ENCODE results near the gene TESPA1. TPM values are rescaled to one million over a fixed set of nuclear protein-coding genes. Genes with fewer than 3 reads are reported as not detected.

Gene TESPA1
- total and polyA plus RNA-seq, 2 experiments from 2014 or later, result not detected

DNA sequence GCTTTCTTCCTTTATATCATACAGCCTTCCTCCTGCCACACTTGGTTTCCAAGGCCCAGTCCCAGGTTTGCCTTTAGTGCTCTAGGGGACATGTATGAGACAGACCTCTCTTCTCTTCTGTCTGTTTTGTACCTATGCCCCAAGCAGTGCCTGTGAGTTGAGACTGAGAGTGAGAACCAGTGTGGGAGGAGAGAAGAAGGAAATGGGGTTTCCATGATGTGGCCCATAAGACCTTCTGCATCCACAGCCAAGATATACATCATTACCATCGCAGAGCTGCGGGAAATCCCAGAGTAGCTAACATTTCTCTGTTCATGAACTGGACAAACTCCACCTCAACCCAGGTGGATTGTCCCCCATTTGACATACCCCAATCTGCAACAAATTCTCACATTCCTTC lies 2.8 kb downstream of the TESPA1 start:
- DNase-seq (ENCODE audit: low spot score), result no peak
- Histone ChIP-seq H3K27me3 (no peaks in the 10 kb centered on the region), H3K4me3 (no peak overlapping the region), H4K20me1 (ENCODE audit: insufficient read depth, poor library complexity, severe bottlenecking) (no peaks in the 10 kb centered on the region), H3K79me2 (no peaks in the 10 kb centered on the region), H3K4me2 (no peak overlapping the region), H3K36me3 (replicated peaks; ENCODE audit: insufficient read depth, low read depth) (no peaks in the 10 kb centered on the region), H3K27ac (no peak overlapping the region), H3K4me1 (ENCODE audit: insufficient read depth) (no peaks in the 10 kb centered on the region), H3K9me2 (replicated peaks; ENCODE audit: insufficient read depth) (no peaks in the 10 kb centered on the region), H2AFZ (no peak overlapping the region), H3K9me3 (ENCODE audit: low read depth) (no peaks in the 10 kb centered on the region)
- TF ChIP-seq EZH2 (IDR thresholded peaks at IDR 0.05; ENCODE audit: borderline replicate concordance), result no peak
- TF ChIP-seq, protein P1, sequence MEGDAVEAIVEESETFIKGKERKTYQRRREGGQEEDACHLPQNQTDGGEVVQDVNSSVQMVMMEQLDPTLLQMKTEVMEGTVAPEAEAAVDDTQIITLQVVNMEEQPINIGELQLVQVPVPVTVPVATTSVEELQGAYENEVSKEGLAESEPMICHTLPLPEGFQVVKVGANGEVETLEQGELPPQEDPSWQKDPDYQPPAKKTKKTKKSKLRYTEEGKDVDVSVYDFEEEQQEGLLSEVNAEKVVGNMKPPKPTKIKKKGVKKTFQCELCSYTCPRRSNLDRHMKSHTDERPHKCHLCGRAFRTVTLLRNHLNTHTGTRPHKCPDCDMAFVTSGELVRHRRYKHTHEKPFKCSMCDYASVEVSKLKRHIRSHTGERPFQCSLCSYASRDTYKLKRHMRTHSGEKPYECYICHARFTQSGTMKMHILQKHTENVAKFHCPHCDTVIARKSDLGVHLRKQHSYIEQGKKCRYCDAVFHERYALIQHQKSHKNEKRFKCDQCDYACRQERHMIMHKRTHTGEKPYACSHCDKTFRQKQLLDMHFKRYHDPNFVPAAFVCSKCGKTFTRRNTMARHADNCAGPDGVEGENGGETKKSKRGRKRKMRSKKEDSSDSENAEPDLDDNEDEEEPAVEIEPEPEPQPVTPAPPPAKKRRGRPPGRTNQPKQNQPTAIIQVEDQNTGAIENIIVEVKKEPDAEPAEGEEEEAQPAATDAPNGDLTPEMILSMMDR (IDR thresholded peaks at IDR 0.05; ENCODE audit: poor library complexity), result no peak
- TF ChIP-seq EZH2phosphoT487 (IDR thresholded peaks at IDR 0.05; ENCODE audit: low read depth, severe bottlenecking, unreplicated experiment), result no peak
- 97% methylated on average over 2 of the region's 2 CpGs for WGBS (ENCODE audit: low lambda C conversion rate, missing lambda C conversion rate)

- no peak overlapping the region for H3K27ac ChIP-seq
- no peaks in the 10 kb centered on the region for H3K36me3 ChIP-seq (replicated peaks; ENCODE audit: insufficient read depth, low read depth)
- no peaks in the 10 kb centered on the region for H4K20me1 ChIP-seq (ENCODE audit: insufficient read depth, poor library complexity, severe bottlenecking)
- H3K9me2 ChIP-seq (replicated peaks; ENCODE audit: insufficient read depth), result no peaks in the 10 kb centered on the region
- H3K4me1 ChIP-seq (ENCODE audit: insufficient read depth), result no peaks in the 10 kb centered on the region
- no peak overlapping the region for H3K4me2 ChIP-seq
- no peak overlapping the region for H3K4me3 ChIP-seq
- no peaks in the 10 kb centered on the region for H3K27me3 ChIP-seq
- H3K79me2 ChIP-seq, result no peaks in the 10 kb centered on the region
- H3K9me3 ChIP-seq (ENCODE audit: low read depth), result no peaks in the 10 kb centered on the region
- DNase-seq (ENCODE audit: low spot score), result no peak
- no peak for TF ChIP-seq EZH2 (IDR thresholded peaks at IDR 0.05; ENCODE audit: borderline replicate concordance)
- TF ChIP-seq, protein P1 (IDR thresholded peaks at IDR 0.05; ENCODE audit: poor library complexity), result no peak
- no peak for TF ChIP-seq EZH2phosphoT487 (IDR thresholded peaks at IDR 0.05; ENCODE audit: low read depth, severe bottlenecking, unreplicated experiment)
- no peak overlapping the region for H2AFZ ChIP-seq
- 90% methylated on average over 5 of the region's 5 CpGs for WGBS (ENCODE audit: low lambda C conversion rate, missing lambda C conversion rate)
These were observed 4.2 kb downstream of the TESPA1 start for GRCh38 chr12:54980341-54980740.

GRCh38 chr12:54977857-54978256 lies 6.7 kb downstream of the TESPA1 start:
- no peaks in the 10 kb centered on the region for H3K27me3 ChIP-seq
- TF ChIP-seq EZH2 (IDR thresholded peaks at IDR 0.05; ENCODE audit: borderline replicate concordance) (no peak), EZH2phosphoT487 (IDR thresholded peaks at IDR 0.05; ENCODE audit: low read depth, severe bottlenecking, unreplicated experiment) (no peak)
- TF ChIP-seq, protein P1 (IDR thresholded peaks at IDR 0.05; ENCODE audit: poor library complexity), result no peak
- no peaks in the 10 kb centered on the region for H3K9me3 ChIP-seq (ENCODE audit: low read depth)
- H2AFZ ChIP-seq, result no peak overlapping the region
- no peaks in the 10 kb centered on the region for H3K4me1 ChIP-seq (ENCODE audit: insufficient read depth)
- WGBS (ENCODE audit: low lambda C conversion rate, missing lambda C conversion rate), result 70% methylated on average over 5 of the region's 5 CpGs
- no peaks in the 10 kb centered on the region for H4K20me1 ChIP-seq (ENCODE audit: insufficient read depth, poor library complexity, severe bottlenecking)
- H3K4me2 ChIP-seq, result no peak overlapping the region
- H3K9me2 ChIP-seq (replicated peaks; ENCODE audit: insufficient read depth), result no peaks in the 10 kb centered on the region
- H3K27ac ChIP-seq, result no peak overlapping the region
- H3K79me2 ChIP-seq, result no peaks in the 10 kb centered on the region
- no peak overlapping the region for H3K4me3 ChIP-seq
- H3K36me3 ChIP-seq (replicated peaks; ENCODE audit: insufficient read depth, low read depth), result no peaks in the 10 kb centered on the region
- no peak for DNase-seq (ENCODE audit: low spot score)

DNA sequence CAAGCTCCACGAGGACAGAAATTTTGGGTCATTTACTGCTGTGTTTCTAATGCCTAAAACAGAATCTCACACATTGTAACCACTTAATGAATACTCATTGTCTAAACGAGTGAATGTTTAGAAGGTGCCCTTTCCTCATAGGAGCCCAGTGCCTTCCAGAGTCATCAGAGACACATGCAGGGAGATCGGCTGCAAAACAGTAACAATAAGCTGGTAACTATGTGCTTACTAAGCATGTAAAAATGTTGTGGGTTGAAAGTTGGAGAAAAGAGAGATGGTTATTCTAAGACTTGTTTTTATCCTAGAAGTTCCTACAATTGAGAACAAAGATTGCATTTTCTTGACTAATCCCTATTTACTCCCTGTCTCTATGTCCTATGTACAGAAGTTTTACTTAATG lies 7.4 kb downstream of the TESPA1 start:
- Histone ChIP-seq H3K27ac (no peak overlapping the region), H3K79me2 (no peaks in the 10 kb centered on the region), H3K9me3 (ENCODE audit: low read depth) (no peaks in the 10 kb centered on the region), H3K4me2 (no peak overlapping the region), H3K27me3 (no peaks in the 10 kb centered on the region), H4K20me1 (ENCODE audit: insufficient read depth, poor library complexity, severe bottlenecking) (no peaks in the 10 kb centered on the region), H3K9me2 (replicated peaks; ENCODE audit: insufficient read depth) (no peaks in the 10 kb centered on the region), H2AFZ (no peak overlapping the region), H3K36me3 (replicated peaks; ENCODE audit: insufficient read depth, low read depth) (no peaks in the 10 kb centered on the region), H3K4me3 (no peak overlapping the region), H3K4me1 (ENCODE audit: insufficient read depth) (no peaks in the 10 kb centered on the region)
- TF ChIP-seq EZH2 (IDR thresholded peaks at IDR 0.05; ENCODE audit: borderline replicate concordance) (no peak), EZH2phosphoT487 (IDR thresholded peaks at IDR 0.05; ENCODE audit: low read depth, severe bottlenecking, unreplicated experiment) (no peak)
- TF ChIP-seq, protein P1 (IDR thresholded peaks at IDR 0.05; ENCODE audit: poor library complexity), result no peak
- WGBS (ENCODE audit: low lambda C conversion rate, missing lambda C conversion rate), result 39% methylated on average over 3 of the region's 3 CpGs
- no peak for DNase-seq (ENCODE audit: low spot score)

All from hepatocyte (in vitro differentiated cells).